GM12864 (cell line): ENCODE results near the gene PRLR.
"Not testable (repeated sequence)": the region's sequence is repeated elsewhere in the genome, so short reads cannot be mapped to it uniquely, and the experiment has no call there.

Experiments
- DNase-seq: peaks from one replicate; pipeline ENCODE4 v3.0.0-alpha.2; 2011; ENCODE audit warnings: low read depth
- H3K4me3 ChIP-seq: 2 replicates; pipeline ENCODE4 v1.5.1; 2011; ENCODE audit warnings: mild to moderate bottlenecking, low read depth, low read length, control low read depth
- CTCF ChIP-seq: IDR thresholded peaks from 2 replicates; pipeline ENCODE4 v1.5.1; 2011; ENCODE audit warnings: low read depth, mild to moderate bottlenecking, moderate library complexity, low read length, control low read depth, inconsistent platforms; ENCODE audit errors: missing control alignments

Gene PRLR

GRCh38 chr5:35198075-35198474 is 32.2 kb downstream of the PRLR start:
- no peak for TF ChIP-seq CTCF
- no peak overlapping the region for H3K4me3 ChIP-seq
- no peak for DNase-seq

GRCh38 chr5:35197351-35197750 is 32.9 kb downstream of the PRLR start:
- TF ChIP-seq CTCF = no peak
- DNase-seq = no peak
- H3K4me3 ChIP-seq = no peak overlapping the region

- no peak for TF ChIP-seq CTCF
- H3K4me3 ChIP-seq = no peak overlapping the region
- DNase-seq = no peak
Measured at GRCh38 chr5:35195472-35195852, 34.8 kb downstream of the PRLR start.

GRCh38 chr5:35194635-35195471 is 35.4 kb downstream of the PRLR start:
- no peak for DNase-seq
- H3K4me3 ChIP-seq = no peak overlapping the region
- no peak for TF ChIP-seq CTCF

- H3K4me3 ChIP-seq = no peak overlapping the region
- no peak for DNase-seq
- TF ChIP-seq CTCF = no peak
Measured at GRCh38 chr5:35192506-35192905, 37.8 kb downstream of the PRLR start.

GRCh38 chr5:35189801-35190200 is 40.5 kb downstream of the PRLR start:
- not testable (repeated sequence) for H3K4me3 ChIP-seq, DNase-seq

GRCh38 chr5:35188031-35188457 is 42.2 kb downstream of the PRLR start:
- no peak for DNase-seq
- TF ChIP-seq CTCF = no peak
- no peak overlapping the region for H3K4me3 ChIP-seq

GRCh38 chr5:35187621-35188020 is 42.7 kb downstream of the PRLR start:
- not testable (repeated sequence) for DNase-seq, H3K4me3 ChIP-seq
